ENCODE results near the gene C1QTNF1. TPM values are rescaled to one million over a fixed set of nuclear protein-coding genes. Genes with fewer than 3 reads are reported as not detected.
A peak's percentile ranks its signal among the peaks of the same experiment; 100 is the strongest.

Gene C1QTNF1
- total RNA-seq, 4 donors from 2014 or later: 67.1 to 147 (median 90.0) TPM

DNA sequence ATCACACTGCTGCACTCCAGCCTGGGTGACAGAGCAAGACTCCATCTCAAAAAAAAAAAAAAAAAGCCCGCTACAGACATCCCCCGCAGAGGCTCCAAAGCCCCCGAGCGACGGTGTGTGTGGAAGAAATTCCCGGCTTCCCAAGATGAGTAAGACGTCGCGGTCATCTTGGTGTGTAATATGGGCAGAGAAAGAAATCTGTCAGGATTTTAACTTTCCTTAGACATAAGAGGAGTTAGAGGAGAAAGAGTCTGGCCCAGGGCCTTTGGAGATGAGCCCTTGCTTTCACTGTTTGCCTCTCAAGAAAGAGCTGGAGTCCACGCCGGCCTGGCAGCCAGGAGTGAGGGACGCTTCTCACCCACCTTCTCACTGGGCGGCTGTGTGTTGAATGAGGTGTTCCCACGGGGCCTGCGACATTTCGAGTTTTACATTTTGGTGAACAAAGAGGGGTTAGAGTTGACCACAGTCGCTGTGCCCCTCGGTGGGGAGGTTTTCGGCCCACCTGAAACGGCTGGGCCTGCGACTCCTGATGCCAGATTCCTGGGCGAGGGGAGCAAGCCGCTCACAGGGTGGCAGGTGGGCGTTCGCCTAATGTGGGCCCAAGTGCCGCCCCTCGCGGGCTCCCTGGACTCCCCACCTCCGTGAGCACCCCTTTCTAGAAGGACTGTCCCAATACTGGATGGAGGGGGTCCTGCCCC is 17.9 kb downstream of the C1QTNF1 start:
- Histone ChIP-seq H3K4me3 (no peak overlapping the region), H3K36me3 (no peaks in the 10 kb centered on the region), H3K9me3 (no peaks in the 10 kb centered on the region), H3K27ac (peak overlapping the region in 1 of 4 donors; percentile 22), H3K4me1 (peaks cover 0 to 47% (median 5%) of the 10 kb centered on the region in 4 donors), H3K27me3 (no peaks in the 10 kb centered on the region)
- WGBS, 2 donors: 79 to 88% methylated on average over 27 to 29 of the region's 29 CpGs
- no peak for TF ChIP-seq POLR2A (IDR thresholded peaks at IDR 0.05)
- TF ChIP-seq, protein P1, sequence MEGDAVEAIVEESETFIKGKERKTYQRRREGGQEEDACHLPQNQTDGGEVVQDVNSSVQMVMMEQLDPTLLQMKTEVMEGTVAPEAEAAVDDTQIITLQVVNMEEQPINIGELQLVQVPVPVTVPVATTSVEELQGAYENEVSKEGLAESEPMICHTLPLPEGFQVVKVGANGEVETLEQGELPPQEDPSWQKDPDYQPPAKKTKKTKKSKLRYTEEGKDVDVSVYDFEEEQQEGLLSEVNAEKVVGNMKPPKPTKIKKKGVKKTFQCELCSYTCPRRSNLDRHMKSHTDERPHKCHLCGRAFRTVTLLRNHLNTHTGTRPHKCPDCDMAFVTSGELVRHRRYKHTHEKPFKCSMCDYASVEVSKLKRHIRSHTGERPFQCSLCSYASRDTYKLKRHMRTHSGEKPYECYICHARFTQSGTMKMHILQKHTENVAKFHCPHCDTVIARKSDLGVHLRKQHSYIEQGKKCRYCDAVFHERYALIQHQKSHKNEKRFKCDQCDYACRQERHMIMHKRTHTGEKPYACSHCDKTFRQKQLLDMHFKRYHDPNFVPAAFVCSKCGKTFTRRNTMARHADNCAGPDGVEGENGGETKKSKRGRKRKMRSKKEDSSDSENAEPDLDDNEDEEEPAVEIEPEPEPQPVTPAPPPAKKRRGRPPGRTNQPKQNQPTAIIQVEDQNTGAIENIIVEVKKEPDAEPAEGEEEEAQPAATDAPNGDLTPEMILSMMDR (IDR thresholded peaks at IDR 0.05): no peak
- no peak for TF ChIP-seq EP300 (IDR thresholded peaks at IDR 0.05)
- no peak for DNase-seq (ENCODE audit: low spot score in 2 of 2)

DNA sequence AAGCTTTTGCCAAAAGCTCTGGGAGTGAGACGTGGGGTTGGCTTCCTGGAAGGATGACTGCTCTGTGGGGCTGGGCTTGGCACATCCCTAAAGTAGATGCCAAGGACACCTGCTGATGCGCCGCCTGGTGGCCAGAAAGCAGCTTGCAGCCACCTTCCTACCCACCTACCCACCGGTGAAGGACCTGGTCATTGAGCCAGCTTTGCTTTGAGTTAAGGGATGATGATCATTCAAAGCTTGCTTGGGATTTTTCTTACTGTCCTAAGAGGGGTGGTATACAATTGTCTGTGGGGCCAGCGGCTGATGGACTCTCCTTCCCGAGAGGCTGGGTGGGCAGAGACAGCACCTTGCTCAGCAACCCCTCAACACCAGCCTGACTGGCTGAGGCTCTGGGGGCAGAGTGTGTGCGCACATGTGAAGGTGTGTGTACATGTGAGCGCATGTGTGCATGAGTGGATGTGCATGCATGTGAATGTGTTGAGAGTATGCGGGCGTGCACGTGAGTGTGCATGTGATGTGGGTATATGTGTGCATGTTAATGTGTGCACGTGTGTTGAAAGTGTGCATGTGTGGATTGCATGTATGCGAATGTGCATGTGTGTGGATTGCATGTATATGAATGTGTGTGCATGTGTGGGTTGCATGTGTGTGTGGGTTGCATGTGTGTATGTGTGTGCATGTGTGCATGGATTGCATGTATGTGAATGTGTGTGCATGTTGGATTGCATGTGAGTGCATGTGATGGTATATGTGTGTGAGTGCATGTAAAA is 18.6 kb downstream of the C1QTNF1 start:
- H3K4me3 ChIP-seq: no peak overlapping the region
- no peaks in the 10 kb centered on the region for H3K27me3 ChIP-seq
- WGBS, 2 donors: 62 to 79% methylated on average over 11 to 13 of the region's 13 CpGs
- peak overlapping the region in 1 of 4 donors; percentile 22 for H3K27ac ChIP-seq
- no peaks in the 10 kb centered on the region for H3K9me3 ChIP-seq
- peaks cover 0 to 46% (median 6%) of the 10 kb centered on the region in 4 donors for H3K4me1 ChIP-seq
- no peaks in the 10 kb centered on the region for H3K36me3 ChIP-seq
- TF ChIP-seq POLR2A (IDR thresholded peaks at IDR 0.05) (no peak), EP300 (IDR thresholded peaks at IDR 0.05) (no peak)
- TF ChIP-seq, protein P1 (IDR thresholded peaks at IDR 0.05): peak; percentile 61 to 85 (median 68)
- peak; percentile 50 to 74 for DNase-seq (ENCODE audit: low spot score in 2 of 2)

DNA sequence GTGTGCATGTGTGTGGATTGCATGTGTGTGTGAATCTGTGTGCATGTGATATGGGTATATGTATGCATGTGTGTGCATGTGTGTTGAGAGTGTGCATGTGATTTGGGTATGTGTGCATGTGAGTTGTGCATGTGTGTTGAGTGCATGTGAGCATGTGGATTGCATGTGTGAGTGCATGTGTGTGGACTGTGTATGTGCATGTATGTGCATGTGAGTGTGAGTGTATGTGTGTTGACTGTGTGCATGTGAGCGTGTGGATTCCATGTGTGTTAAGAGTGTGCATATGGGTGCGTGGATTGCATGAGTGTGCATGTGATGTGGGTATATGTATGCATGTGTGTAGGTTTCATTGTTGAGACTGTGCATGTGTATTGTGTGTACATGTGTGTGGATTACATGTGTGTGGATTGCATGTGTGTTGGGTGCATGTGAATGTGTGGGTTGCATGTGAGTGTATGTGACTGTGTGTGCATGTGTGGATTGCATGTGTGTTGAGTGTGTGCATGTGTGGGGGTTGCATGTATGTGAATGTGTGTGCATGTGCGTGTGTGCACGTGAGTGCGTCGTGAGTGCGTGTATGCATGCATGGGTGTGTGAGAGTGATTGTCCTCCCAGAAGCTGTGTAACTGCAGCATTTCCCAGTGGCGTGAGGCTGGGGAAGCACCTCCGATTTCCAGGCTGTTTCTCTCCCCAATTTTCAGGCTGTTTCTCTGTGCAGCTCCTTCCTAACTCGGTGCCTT is 19.4 kb downstream of the C1QTNF1 start:
- Histone ChIP-seq H3K9me3 (no peaks in the 10 kb centered on the region), H3K4me3 (no peak overlapping the region), H3K36me3 (no peaks in the 10 kb centered on the region), H3K4me1 (peaks cover 0 to 47% (median 5%) of the 10 kb centered on the region in 4 donors), H3K27ac (no peak overlapping the region), H3K27me3 (no peaks in the 10 kb centered on the region)
- no peak for DNase-seq (ENCODE audit: low spot score in 2 of 2)
- TF ChIP-seq, protein P1 (IDR thresholded peaks at IDR 0.05): no peak
- TF ChIP-seq POLR2A (IDR thresholded peaks at IDR 0.05) (no peak), EP300 (IDR thresholded peaks at IDR 0.05) (no peak)
- 80 to 83% methylated on average over 10 of the region's 10 CpGs for WGBS, 2 donors

DNA sequence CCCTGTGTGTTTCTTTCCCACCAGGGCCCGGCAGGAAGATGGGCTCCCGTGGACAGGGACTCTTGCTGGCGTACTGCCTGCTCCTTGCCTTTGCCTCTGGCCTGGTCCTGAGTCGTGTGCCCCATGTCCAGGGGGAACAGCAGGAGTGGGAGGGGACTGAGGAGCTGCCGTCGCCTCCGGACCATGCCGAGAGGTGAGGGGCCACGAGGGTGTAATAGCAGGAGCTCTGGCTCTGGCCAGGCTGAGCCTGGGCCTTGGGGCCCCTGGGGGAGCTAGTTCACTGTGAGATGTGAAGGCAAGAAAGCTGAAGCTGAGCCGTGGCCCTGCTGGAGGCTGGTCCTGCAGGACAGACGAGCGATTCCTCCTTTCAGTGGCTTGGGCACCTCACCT is 20.0 kb downstream of the C1QTNF1 start:
- DNase-seq (ENCODE audit: low spot score in 2 of 2): no peak
- no peak overlapping the region for H3K27ac ChIP-seq
- TF ChIP-seq POLR2A (IDR thresholded peaks at IDR 0.05) (no peak), EP300 (IDR thresholded peaks at IDR 0.05) (no peak)
- TF ChIP-seq, protein P1 (IDR thresholded peaks at IDR 0.05): no peak
- no peaks in the 10 kb centered on the region for H3K9me3 ChIP-seq
- H3K4me3 ChIP-seq: no peak overlapping the region
- no peaks in the 10 kb centered on the region for H3K27me3 ChIP-seq
- 54 to 60% methylated on average over 11 to 12 of the region's 12 CpGs for WGBS, 2 donors
- H3K4me1 ChIP-seq: peaks cover 0 to 48% (median 3%) of the 10 kb centered on the region in 4 donors
- H3K36me3 ChIP-seq: no peaks in the 10 kb centered on the region
